Mononuclear cell (primary cell): ENCODE data around the gene RTKN2. TPM values are rescaled to one million over a fixed set of nuclear protein-coding genes. Genes with fewer than 3 reads are reported as not detected.

Experiments used
- H3K27me3 ChIP-seq: 2 replicates; pipeline ENCODE4 v1.6.0; 2011; ENCODE audit warnings: low read length, control low read depth; ENCODE audit not compliant: insufficient read depth
- H3K4me1 ChIP-seq: 2 replicates; pipeline ENCODE4 v1.5.1; 2011; ENCODE audit warnings: mild to moderate bottlenecking, low read length, control low read depth; ENCODE audit not compliant: insufficient read depth
- H3K4me3 ChIP-seq: 2 replicates; pipeline ENCODE4 v1.5.1; 2011; ENCODE audit warnings: mild to moderate bottlenecking, low read length, moderate library complexity
- H3K9me3 ChIP-seq: 2 replicates; pipeline ENCODE4 v1.5.1; 2011; ENCODE audit warnings: low read depth, mild to moderate bottlenecking, control low read depth, low read length
- total RNA-seq: library from RNA; depleted of rRNA; stranded (reverse); fragments of >200 nt; gene quantifications from one replicate; pipeline ENCODE4 v1.2.3, GENCODE V29; 2012

The RTKN2 gene
- total RNA-seq, 1 donor, result 9.8 TPM

DNA sequence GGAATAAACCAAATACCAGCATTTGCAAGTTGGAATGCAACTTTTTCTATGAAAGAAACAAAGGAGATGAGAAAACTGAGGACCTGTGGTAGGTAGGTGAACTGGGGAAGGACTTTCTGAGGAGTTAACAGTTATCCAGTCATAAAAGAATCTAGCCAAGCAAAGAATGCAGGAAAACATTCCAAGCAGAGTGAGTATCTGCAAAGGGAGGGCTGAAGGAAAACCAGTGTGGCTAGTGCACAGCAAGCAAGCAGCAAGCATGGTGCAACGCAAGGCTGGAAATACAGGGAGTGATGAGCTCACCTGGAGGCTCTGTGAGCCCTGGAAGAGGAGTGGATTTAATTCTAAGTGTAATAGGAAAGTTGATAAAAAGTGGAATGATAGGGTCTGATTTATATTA is 44.0 kb downstream of the RTKN2 start:
- H3K4me1 ChIP-seq, result no peaks in the 10 kb centered on the region
- no peaks in the 10 kb centered on the region for H3K9me3 ChIP-seq
- no peak overlapping the region for H3K4me3 ChIP-seq
- no peaks in the 10 kb centered on the region for H3K27me3 ChIP-seq

DNA sequence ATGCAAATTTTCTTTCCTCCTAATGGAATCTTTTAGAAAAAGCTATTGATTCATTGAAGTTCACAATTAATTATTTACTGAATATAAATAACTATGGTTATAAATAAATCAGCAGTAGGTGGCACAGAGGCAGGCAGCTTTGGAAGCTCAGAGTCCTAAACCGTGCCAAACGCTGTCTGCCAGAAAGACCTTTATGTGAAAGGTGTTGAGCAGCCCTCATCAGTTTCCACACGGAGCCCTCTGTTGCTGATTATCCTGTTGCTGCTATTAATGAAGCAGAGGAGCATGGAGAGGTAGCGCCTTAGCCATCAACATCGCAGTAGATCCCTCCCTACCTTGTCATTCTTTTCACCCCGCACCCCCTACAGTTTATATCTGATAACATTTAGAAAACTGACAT is 51.0 kb downstream of the RTKN2 start:
- no peaks in the 10 kb centered on the region for H3K9me3 ChIP-seq
- H3K4me3 ChIP-seq, result no peak overlapping the region

DNA sequence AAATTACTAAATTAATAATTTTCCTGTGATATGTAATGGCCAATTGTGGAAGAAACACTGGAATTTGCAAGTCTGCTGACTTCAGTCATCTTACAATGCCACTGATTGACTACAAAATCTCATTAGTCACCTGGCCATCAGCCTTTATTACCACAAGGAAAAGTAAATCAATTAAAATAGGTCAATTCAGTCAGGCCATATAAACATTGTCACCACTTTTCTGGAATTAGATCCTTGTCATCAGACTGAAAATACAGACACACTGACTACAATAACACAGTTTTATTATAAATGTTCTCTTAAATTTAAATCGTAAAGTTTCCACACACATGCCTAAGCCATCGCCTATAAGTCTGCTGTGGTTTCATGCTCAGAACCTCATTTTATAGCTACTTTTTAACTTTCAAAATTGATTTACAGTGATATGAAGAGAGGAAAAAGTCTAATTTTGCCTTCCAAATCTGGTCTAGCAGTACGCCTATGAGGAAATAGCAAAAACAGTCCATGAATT is 54.2 kb downstream of the RTKN2 start:
- no peaks in the 10 kb centered on the region for H3K4me1 ChIP-seq
- no peak overlapping the region for H3K4me3 ChIP-seq
- H3K27me3 ChIP-seq, result no peaks in the 10 kb centered on the region
- H3K9me3 ChIP-seq, result no peaks in the 10 kb centered on the region

More for the DNA sequence above, 51.0 kb downstream of the RTKN2 start:
- no peaks in the 10 kb centered on the region for H3K4me1 ChIP-seq
- no peaks in the 10 kb centered on the region for H3K27me3 ChIP-seq

DNA sequence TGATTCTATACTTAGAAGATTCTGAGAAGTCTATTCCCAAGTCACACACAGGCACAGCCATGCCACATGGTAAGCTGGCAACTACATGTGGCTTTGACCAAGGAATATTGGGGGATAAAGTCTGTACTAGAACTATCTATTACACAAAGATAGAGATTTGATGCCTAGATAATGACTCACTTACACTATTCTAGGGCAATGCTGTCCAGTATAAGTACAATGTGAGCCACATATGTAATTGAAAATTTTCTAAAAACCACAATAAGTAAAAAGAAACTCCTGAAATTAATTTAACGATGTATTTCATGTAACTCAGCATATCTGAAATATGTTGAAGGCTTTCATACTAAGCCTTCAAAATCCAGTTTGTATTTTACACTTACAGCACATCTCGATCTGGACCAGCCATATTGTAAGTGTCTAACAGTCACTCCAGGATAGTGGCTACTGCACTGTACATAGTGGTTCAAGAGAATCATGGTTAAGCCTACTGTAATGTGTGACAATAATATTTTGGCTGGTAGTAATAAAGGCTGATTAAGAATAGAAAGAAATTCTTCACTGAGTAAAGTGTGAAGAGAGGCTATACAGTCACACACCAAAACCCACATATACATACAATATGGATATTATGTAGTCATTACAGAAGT is 62.8 kb downstream of the RTKN2 start:
- no peaks in the 10 kb centered on the region for H3K4me1 ChIP-seq
- no peaks in the 10 kb centered on the region for H3K27me3 ChIP-seq
- no peaks in the 10 kb centered on the region for H3K9me3 ChIP-seq
- no peak overlapping the region for H3K4me3 ChIP-seq

GRCh38 chr10:62199584-62199983 is 69.1 kb downstream of the RTKN2 start:
- no peak overlapping the region for H3K4me3 ChIP-seq
- no peaks in the 10 kb centered on the region for H3K9me3 ChIP-seq
- H3K27me3 ChIP-seq, result no peaks in the 10 kb centered on the region
- H3K4me1 ChIP-seq, result peaks cover 4% of the 10 kb centered on the region

GRCh38 chr10:62196528-62196927 is 72.1 kb downstream of the RTKN2 start:
- H3K4me3 ChIP-seq, result no peak overlapping the region
- H3K9me3 ChIP-seq, result no peaks in the 10 kb centered on the region
- H3K27me3 ChIP-seq, result no peaks in the 10 kb centered on the region
- peaks cover 4% of the 10 kb centered on the region for H3K4me1 ChIP-seq

GRCh38 chr10:62195675-62195926 is 73.0 kb downstream of the RTKN2 start:
- H3K4me1 ChIP-seq, result peaks cover 4% of the 10 kb centered on the region
- no peaks in the 10 kb centered on the region for H3K27me3 ChIP-seq
- no peaks in the 10 kb centered on the region for H3K9me3 ChIP-seq
- H3K4me3 ChIP-seq, result no peak overlapping the region

GRCh38 chr10:62194924-62195674 is 73.5 kb downstream of the RTKN2 start:
- Histone ChIP-seq H3K4me3 (no peak overlapping the region), H3K9me3 (no peaks in the 10 kb centered on the region), H3K27me3 (no peaks in the 10 kb centered on the region), H3K4me1 (peaks cover 4% of the 10 kb centered on the region)

DNA sequence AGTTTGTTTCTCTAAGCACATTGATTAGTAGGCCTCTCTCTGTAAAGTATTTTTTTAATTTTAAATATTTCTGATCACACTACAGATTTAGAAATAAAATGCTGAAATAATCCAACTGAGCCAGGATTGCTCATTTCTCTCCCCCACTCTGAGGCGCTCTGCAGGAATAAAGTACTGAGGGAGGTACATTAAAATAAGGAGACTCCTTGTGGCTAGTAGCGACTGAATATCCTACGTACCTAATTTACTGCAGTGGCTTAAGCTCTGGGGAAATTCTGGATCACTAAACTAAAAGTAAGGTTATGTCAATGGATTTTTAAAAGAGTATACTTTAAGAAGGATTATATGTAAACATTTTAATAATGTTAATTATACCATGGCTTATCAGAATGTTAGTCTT is 75.2 kb downstream of the RTKN2 start:
- H3K27me3 ChIP-seq, result no peaks in the 10 kb centered on the region
- H3K4me3 ChIP-seq, result no peak overlapping the region
- peaks cover 4% of the 10 kb centered on the region for H3K4me1 ChIP-seq
- no peaks in the 10 kb centered on the region for H3K9me3 ChIP-seq

GRCh38 chr10:62189131-62189530 is 79.5 kb downstream of the RTKN2 start:
- Histone ChIP-seq H3K27me3 (no peaks in the 10 kb centered on the region), H3K9me3 (no peaks in the 10 kb centered on the region), H3K4me1 (peaks cover 4% of the 10 kb centered on the region), H3K4me3 (no peak overlapping the region)

GRCh38 chr10:62188021-62188616 is 80.5 kb downstream of the RTKN2 start:
- Histone ChIP-seq H3K4me1 (peaks cover 4% of the 10 kb centered on the region), H3K9me3 (no peaks in the 10 kb centered on the region), H3K4me3 (no peak overlapping the region), H3K27me3 (no peaks in the 10 kb centered on the region)

DNA sequence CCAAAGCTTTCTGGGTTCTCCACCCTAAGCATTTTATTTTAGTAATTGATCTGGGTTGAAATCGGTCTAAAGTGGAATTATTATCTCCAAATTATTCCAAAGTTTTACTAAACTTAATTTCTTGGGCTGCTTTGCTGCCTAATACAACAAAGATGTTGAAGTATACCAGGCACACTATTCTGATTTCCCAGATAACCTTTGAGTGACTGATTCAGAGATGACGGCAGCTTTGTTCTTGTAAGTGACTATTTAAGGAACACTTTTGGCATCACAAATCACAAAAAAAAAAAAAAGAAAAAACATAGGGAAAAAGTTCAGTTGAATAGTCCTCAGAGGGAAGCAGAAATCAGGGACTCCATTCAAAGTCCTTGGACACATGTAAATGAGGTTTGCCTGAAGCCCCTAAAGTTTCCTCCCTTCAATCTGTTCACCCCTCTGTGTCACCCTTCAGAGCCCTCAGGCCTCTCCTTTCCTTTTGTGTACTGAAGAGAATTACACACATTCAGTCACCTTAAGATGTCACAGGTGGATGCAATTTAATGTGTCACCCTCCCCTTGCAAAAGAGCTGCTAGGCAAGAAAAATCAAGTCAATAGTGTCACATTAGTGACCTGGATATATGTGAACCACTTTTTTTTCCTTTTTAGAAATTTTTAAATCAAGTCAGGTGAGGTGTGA is 81.5 kb downstream of the RTKN2 start:
- Histone ChIP-seq H3K9me3 (no peaks in the 10 kb centered on the region), H3K4me1 (peaks cover 8% of the 10 kb centered on the region), H3K27me3 (no peaks in the 10 kb centered on the region), H3K4me3 (no peak overlapping the region)

- peaks cover 10% of the 10 kb centered on the region for H3K4me1 ChIP-seq
- H3K27me3 ChIP-seq, result no peaks in the 10 kb centered on the region
- H3K9me3 ChIP-seq, result no peaks in the 10 kb centered on the region
- H3K4me3 ChIP-seq, result no peak overlapping the region
Measured at GRCh38 chr10:62185919-62186692, 82.5 kb downstream of the RTKN2 start.

DNA sequence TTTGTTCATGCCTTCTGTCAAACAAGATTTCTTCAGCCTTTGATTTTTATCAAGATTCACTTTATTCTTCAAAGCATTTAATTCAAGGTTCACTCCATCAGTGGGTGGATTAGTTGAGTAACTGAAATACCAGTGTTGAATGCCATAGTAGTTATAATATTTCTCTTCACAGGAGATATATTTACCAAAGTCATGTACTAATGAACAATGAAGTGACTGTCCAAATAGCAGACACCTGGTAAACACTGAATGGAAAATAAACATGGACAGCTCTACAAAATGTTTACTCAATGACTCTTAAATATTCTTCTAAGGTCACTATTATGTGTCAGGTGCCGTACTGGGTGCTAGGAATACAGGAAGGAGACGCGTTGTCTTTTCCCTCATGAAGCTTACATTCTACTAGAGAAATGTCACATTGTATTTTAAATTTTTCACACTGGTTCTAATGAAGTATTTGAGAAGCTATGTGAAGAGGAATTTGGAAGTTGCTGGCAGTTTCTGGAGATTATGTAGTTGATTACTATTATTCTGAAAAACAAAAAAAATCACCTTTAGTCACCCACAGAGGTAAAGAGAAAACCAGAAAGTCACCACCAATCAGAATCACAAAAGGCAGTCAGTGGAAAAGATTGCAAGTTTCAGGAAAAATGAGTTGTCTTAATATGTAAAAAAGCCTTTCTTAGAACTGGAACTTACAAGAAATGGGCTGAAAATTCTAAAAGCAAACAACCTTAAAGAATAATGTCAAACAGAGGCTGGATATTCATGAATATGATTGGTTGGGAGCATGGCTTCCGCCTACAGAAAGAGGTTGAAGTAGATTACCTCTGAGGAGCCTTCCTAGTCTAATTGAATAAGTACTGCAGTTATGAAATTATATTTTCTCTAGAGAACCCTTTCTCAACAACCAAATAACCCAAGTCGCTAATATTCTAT is 84.5 kb downstream of the RTKN2 start:
- Histone ChIP-seq H3K27me3 (no peaks in the 10 kb centered on the region), H3K4me1 (peaks cover 10% of the 10 kb centered on the region), H3K9me3 (no peaks in the 10 kb centered on the region), H3K4me3 (no peak overlapping the region)
